Measurements from ENCODE around the gene KCNQ1.

- TF ChIP-seq ZFP3 (CRISPR knock-in tag; IDR thresholded peaks at IDR 0.05) = no peak
- TF ChIP-seq ZNF8 (CRISPR knock-in tag; IDR thresholded peaks at IDR 0.05) = no peak
- TF ChIP-seq CREB5 (CRISPR knock-in tag; IDR thresholded peaks at IDR 0.05; ENCODE audit: low read depth) = no peak
- TF ChIP-seq ARNTL (CRISPR knock-in tag; IDR thresholded peaks at IDR 0.05; ENCODE audit: borderline replicate concordance, low read depth) = no peak
- no peak for TF ChIP-seq PATZ1 (CRISPR knock-in tag; IDR thresholded peaks at IDR 0.05; ENCODE audit: borderline replicate concordance)
- no peak for TF ChIP-seq TCF4 (CRISPR knock-in tag; IDR thresholded peaks at IDR 0.05; ENCODE audit: borderline replicate concordance)
- no peak for TF ChIP-seq CSDC2 (CRISPR knock-in tag; IDR thresholded peaks at IDR 0.05)
- TF ChIP-seq ZNF565 (CRISPR knock-in tag; conservative IDR thresholded peaks at IDR 0.05; ENCODE audit: low read depth) = no peak
- TF ChIP-seq ISL1 (CRISPR knock-in tag; IDR thresholded peaks at IDR 0.05) = no peak
Measured at GRCh38 chr11:2762451-2762850, 317.6 kb downstream of the KCNQ1 start.

All from SK-N-SH treated with all-trans-retinoic acid at 6 μM for 48 hours (cell line).